T-helper 22 cell (primary cell): ENCODE results near the gene OSTF1.

Experiments used
- DNase-seq: peaks from one replicate; pipeline ENCODE4 v3.0.0-alpha.2; 2020; ENCODE audit warnings: low read depth

The OSTF1 gene

GRCh38 chr9:75121914-75122558, 33.7 kb downstream of the OSTF1 start:
- no peak for DNase-seq

GRCh38 chr9:75123696-75124095, 35.4 kb downstream of the OSTF1 start:
- DNase-seq: no peak

GRCh38 chr9:75128535-75128934, 40.2 kb downstream of the OSTF1 start:
- DNase-seq: no peak

- no peak for DNase-seq
Measured at GRCh38 chr9:75130172-75130571, 41.9 kb downstream of the OSTF1 start.

- no peak for DNase-seq
Measured at GRCh38 chr9:75130621-75131230, 42.4 kb downstream of the OSTF1 start.

- no peak for DNase-seq
Measured at GRCh38 chr9:75131700-75132099, 43.4 kb downstream of the OSTF1 start.

- DNase-seq: no peak
Measured at GRCh38 chr9:75132244-75132643, 43.9 kb downstream of the OSTF1 start.

- no peak for DNase-seq
Measured at GRCh38 chr9:75133396-75133795, 45.1 kb downstream of the OSTF1 start.

GRCh38 chr9:75134495-75134894, 46.2 kb downstream of the OSTF1 start:
- no peak for DNase-seq

GRCh38 chr9:75138260-75139040, 50.1 kb downstream of the OSTF1 start:
- no peak for DNase-seq

GRCh38 chr9:75139201-75139600, 50.9 kb downstream of the OSTF1 start:
- no peak for DNase-seq

- no peak for DNase-seq
Measured at GRCh38 chr9:75140261-75140660, 51.9 kb downstream of the OSTF1 start.

- no peak for DNase-seq
Measured at GRCh38 chr9:75142202-75142601, 53.9 kb downstream of the OSTF1 start.

- DNase-seq: no peak
Measured at GRCh38 chr9:75146229-75146628, 57.9 kb downstream of the OSTF1 start.

- no peak for DNase-seq
Measured at GRCh38 chr9:75147638-75148037, 59.3 kb downstream of the OSTF1 start.

GRCh38 chr9:75148561-75148960, 60.2 kb downstream of the OSTF1 start:
- no peak for DNase-seq

- DNase-seq: no peak
Measured at GRCh38 chr9:75149841-75150241, 61.5 kb downstream of the OSTF1 start.

- DNase-seq: no peak
Measured at GRCh38 chr9:75150512-75150911, 62.2 kb downstream of the OSTF1 start.

- DNase-seq: peak; percentile 23
Measured at GRCh38 chr9:75152416-75152815, 64.1 kb downstream of the OSTF1 start.

GRCh38 chr9:75156858-75157257, 68.5 kb downstream of the OSTF1 start:
- DNase-seq: no peak

GRCh38 chr9:75161116-75161857, 73.0 kb downstream of the OSTF1 start:
- DNase-seq: no peak

- DNase-seq: no peak
Measured at GRCh38 chr9:75163764-75164163, 75.5 kb downstream of the OSTF1 start.

GRCh38 chr9:75164573-75164972, 76.3 kb downstream of the OSTF1 start:
- no peak for DNase-seq
